Kidney (tissue), 14 donors: ENCODE measurements around the gene MDM1. TPM values are rescaled to one million over a fixed set of nuclear protein-coding genes. Genes with fewer than 3 reads are reported as not detected.

Experiments
- DNase-seq, 5 donors: peaks; one replicate each; pipeline ENCODE4 v3.0.0-alpha.2; 2013 to 2020
- FAIRE-seq: peaks from 2 replicates; lab custom pipeline; 2012; peaks lifted over from hg19 to GRCh38; lab: Jason Lieb, UNC
- H3K27ac ChIP-seq, 2 donors: one replicate each; pipeline ENCODE4 v1.7.0; 2013; ENCODE audit warnings: low read depth in 2 of 2, low read length in 2 of 2, inconsistent platforms in 1 of 2
- H3K27me3 ChIP-seq: one replicate; pipeline ENCODE4 v1.7.1; 2013; ENCODE audit warnings: low read length, inconsistent platforms; ENCODE audit not compliant: control insufficient read depth, insufficient read depth
- H3K36me3 ChIP-seq, 3 donors: one replicate each; pipeline versions ENCODE4 v1.7.0 to v1.7.1; 2013; ENCODE audit warnings: low read length in 3 of 3, control low read depth in 1 of 3, inconsistent platforms in 1 of 3; ENCODE audit not compliant: insufficient read depth in 3 of 3, control insufficient read depth in 2 of 3
- H3K4me1 ChIP-seq, 3 donors: one replicate each; pipeline versions ENCODE4 v1.7.0 to v1.7.1; 2013; ENCODE audit warnings: low read length in 3 of 3, inconsistent platforms in 1 of 3, low read depth in 1 of 3; ENCODE audit not compliant: control insufficient read depth in 2 of 3, insufficient read depth in 2 of 3
- H3K4me3 ChIP-seq, 3 donors: one replicate each; pipeline versions ENCODE4 v1.7.0 to v1.8.1; 2013; ENCODE audit warnings: low read length in 3 of 3, control low read depth in 1 of 3, inconsistent platforms in 1 of 3
- H3K9ac ChIP-seq, 3 donors: one replicate each; pipeline versions ENCODE4 v1.7.0 to v1.7.1; 2013; ENCODE audit warnings: low read length in 3 of 3, control low read depth in 1 of 3, inconsistent platforms in 1 of 3
- H3K9me3 ChIP-seq, 3 donors: one replicate each; pipeline versions ENCODE4 v1.7.0 to v1.7.1; 2013; ENCODE audit warnings: low read length in 3 of 3, control low read depth in 1 of 3, inconsistent platforms in 1 of 3; ENCODE audit not compliant: control insufficient read depth in 2 of 3, insufficient read depth in 1 of 3
- intact Hi-C: fragments of 100-400 bp; cut with DNase I; formaldehyde crosslinking; loops from one replicate; pipeline ENCODE4 v1.11.1; 2022
- polyA plus RNA-seq: library from polyadenylated mRNA; stranded (reverse); fragments of 350-450 nt; fragmentation: Illumina TruSeq; extraction: RNeasy Lipid Tissue Mini Kit (QIAGEN cat#74804); gene quantifications from one replicate; pipeline ENCODE4 v1.2.3, GENCODE V29; 2014; ENCODE audit warnings: low read depth, low replicate concordance; ENCODE audit not compliant: insufficient read depth
- total RNA-seq: library from RNA; stranded (reverse); fragmentation: NEBNext Ultra II Directional; extraction: Animal tissue kit (Norgen Biotek cat#: 25700); gene quantifications from one replicate; pipeline ENCODE4 v1.2.1, GENCODE V29; 2021
- TF ChIP-seq, protein P1 (sequence below): IDR thresholded peaks from 3 replicates; pipeline ENCODE4 v1.5.1; 2012; ENCODE audit warnings: mild to moderate bottlenecking, moderate library complexity, borderline replicate concordance; ENCODE audit not compliant: insufficient read depth; ENCODE audit errors: extremely low read depth
- donor health status: control.
- donor health status: control.
- donor health status: control.
- donor health status: control.
- donor health status: control.
- donor health status: DM: yes; HTN: yes; CAD: no.
- donor health status: Normal renal cell carcinoma (clear cell type).

The MDM1 gene
- total and polyA plus RNA-seq, 2 donors from 2014 or later = 8.9 to 14.1 TPM

- no peak for FAIRE-seq
Measured at GRCh38 chr12:68310370-68310769, 21.8 kb downstream of the MDM1 start.

GRCh38 chr12:68306564-68306963 lies 25.6 kb downstream of the MDM1 start:
- Histone ChIP-seq H3K27me3 (no peaks in the 10 kb centered on the region), H3K9ac (no peak overlapping the region), H3K9me3 (no peaks in the 10 kb centered on the region), H3K36me3 (peaks cover 6 to 20% (median 10%) of the 10 kb centered on the region in 3 donors), H3K4me3 (no peak overlapping the region), H3K4me1 (no peaks in the 10 kb centered on the region), H3K27ac (no peak overlapping the region)
- FAIRE-seq = no peak
- intact Hi-C loops = no loop called here
- TF ChIP-seq, protein P1, sequence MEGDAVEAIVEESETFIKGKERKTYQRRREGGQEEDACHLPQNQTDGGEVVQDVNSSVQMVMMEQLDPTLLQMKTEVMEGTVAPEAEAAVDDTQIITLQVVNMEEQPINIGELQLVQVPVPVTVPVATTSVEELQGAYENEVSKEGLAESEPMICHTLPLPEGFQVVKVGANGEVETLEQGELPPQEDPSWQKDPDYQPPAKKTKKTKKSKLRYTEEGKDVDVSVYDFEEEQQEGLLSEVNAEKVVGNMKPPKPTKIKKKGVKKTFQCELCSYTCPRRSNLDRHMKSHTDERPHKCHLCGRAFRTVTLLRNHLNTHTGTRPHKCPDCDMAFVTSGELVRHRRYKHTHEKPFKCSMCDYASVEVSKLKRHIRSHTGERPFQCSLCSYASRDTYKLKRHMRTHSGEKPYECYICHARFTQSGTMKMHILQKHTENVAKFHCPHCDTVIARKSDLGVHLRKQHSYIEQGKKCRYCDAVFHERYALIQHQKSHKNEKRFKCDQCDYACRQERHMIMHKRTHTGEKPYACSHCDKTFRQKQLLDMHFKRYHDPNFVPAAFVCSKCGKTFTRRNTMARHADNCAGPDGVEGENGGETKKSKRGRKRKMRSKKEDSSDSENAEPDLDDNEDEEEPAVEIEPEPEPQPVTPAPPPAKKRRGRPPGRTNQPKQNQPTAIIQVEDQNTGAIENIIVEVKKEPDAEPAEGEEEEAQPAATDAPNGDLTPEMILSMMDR = no peak
- no peak for DNase-seq

More at GRCh38 chr12:68310370-68310769, 21.8 kb downstream of the MDM1 start:
- intact Hi-C loops = no loop called here
- no peak for DNase-seq
- no peaks in the 10 kb centered on the region for H3K9me3 ChIP-seq
- no peaks in the 10 kb centered on the region for H3K4me1 ChIP-seq
- H3K27ac ChIP-seq = no peak overlapping the region
- no peak overlapping the region for H3K4me3 ChIP-seq
- TF ChIP-seq, protein P1 = no peak
- no peak overlapping the region for H3K9ac ChIP-seq
- no peaks in the 10 kb centered on the region for H3K27me3 ChIP-seq
- H3K36me3 ChIP-seq = peaks cover 18 to 27% (median 21%) of the 10 kb centered on the region in 3 donors

- no peak overlapping the region for H3K9ac ChIP-seq
- intact Hi-C loops = no loop called here
- no peaks in the 10 kb centered on the region for H3K27me3 ChIP-seq
- no peak for DNase-seq
- no peaks in the 10 kb centered on the region for H3K4me1 ChIP-seq
- FAIRE-seq = no peak
- no peaks in the 10 kb centered on the region for H3K9me3 ChIP-seq
- TF ChIP-seq, protein P1 = no peak
- peaks cover 7 to 14% (median 9%) of the 10 kb centered on the region in 3 donors for H3K36me3 ChIP-seq
- H3K27ac ChIP-seq = no peak overlapping the region
- no peak overlapping the region for H3K4me3 ChIP-seq
Measured at GRCh38 chr12:68305278-68305677, 26.9 kb downstream of the MDM1 start.

GRCh38 chr12:68304626-68305025 lies 27.5 kb downstream of the MDM1 start:
- Histone ChIP-seq H3K9me3 (no peaks in the 10 kb centered on the region), H3K9ac (no peak overlapping the region), H3K27ac (no peak overlapping the region), H3K36me3 (peaks cover 6 to 14% (median 7%) of the 10 kb centered on the region in 3 donors), H3K4me3 (no peak overlapping the region), H3K27me3 (no peaks in the 10 kb centered on the region), H3K4me1 (no peaks in the 10 kb centered on the region)
- TF ChIP-seq, protein P1 = no peak
- intact Hi-C loops = no loop called here
- FAIRE-seq (no peak), DNase-seq (no peak)
